Neutrophil (primary cell): ENCODE data around the gene AVPI1.
A peak's percentile ranks its signal among the peaks of the same experiment; 100 is the strongest.

Experiments used
- H3K27ac ChIP-seq: fragments of 200-600 bp; sonication (generic); 2 replicates; pipeline ENCODE4 v1.5.1; 2016; ENCODE audit warnings: mild to moderate bottlenecking, moderate library complexity
- H3K27me3 ChIP-seq: fragments of 200-600 bp; sonication (generic); 2 replicates; pipeline ENCODE4 v1.6.0; 2016; ENCODE audit warnings: mild to moderate bottlenecking
- H3K36me3 ChIP-seq: fragments of 200-600 bp; sonication (generic); 2 replicates; pipeline ENCODE4 v1.5.1; 2017
- H3K4me1 ChIP-seq, 2 experiments: fragments of 200-600 bp in 1 of 2; sonication (generic) in 1 of 2; 1 replicate in 1 of 2; 2 replicates in 1 of 2; pipeline versions ENCODE4 v1.5.1 to v1.6.1; 2013 to 2016; ENCODE audit warnings: low read depth in 1 of 2, low read length in 1 of 2, mild to moderate bottlenecking in 1 of 2, moderate library complexity in 1 of 2; ENCODE audit not compliant: control insufficient read depth in 1 of 2, insufficient read depth in 1 of 2
- H3K4me3 ChIP-seq, 2 experiments: fragments of 200-600 bp in 1 of 2; sonication (generic) in 1 of 2; 1 replicate in 1 of 2; 2 replicates in 1 of 2; pipeline ENCODE4 v1.5.1; 2013 to 2016; ENCODE audit warnings: low read depth in 1 of 2, low read length in 1 of 2, mild to moderate bottlenecking in 1 of 2, moderate library complexity in 1 of 2
- H3K9me3 ChIP-seq: fragments of 200-600 bp; sonication (generic); 2 replicates; pipeline ENCODE4 v1.5.1; 2016
- TF ChIP-seq, protein P1 (sequence below): fragments of 200-600 bp; sonication (generic); IDR thresholded peaks from 2 replicates; pipeline ENCODE4 v1.5.1; 2016; ENCODE audit warnings: antibody characterized with exemption

AVPI1 gene

DNA sequence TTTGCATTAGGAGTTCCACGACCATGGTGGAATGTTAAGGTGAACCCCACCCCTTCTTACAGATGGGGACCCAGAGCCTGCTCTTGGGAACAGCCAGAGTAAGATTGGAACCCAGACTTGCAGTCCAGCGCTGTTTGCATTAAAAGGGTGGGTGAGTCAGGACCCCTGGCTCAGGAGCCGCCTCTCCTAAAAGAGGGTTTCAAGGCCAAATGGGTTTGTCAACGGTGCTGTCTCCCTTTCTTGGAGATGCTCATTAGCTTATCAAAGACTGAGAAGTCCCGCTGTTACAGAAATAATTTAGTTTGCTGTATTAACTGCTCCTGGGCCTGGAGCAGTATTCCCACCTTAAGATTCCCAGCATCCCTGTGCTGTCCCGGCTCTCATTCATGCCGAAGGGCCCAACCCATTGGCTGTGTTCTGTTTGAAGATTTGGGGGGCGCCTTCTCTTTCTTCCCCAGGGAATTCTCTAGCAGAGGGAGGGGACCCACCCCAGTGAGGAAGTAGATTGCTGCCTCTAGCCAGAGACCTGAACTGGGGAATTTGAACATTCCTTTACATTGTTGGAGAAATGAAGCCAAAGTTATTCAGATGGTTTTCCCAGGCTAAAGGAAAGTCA is 28.3 kb upstream of the AVPI1 start:
- TF ChIP-seq, protein P1, sequence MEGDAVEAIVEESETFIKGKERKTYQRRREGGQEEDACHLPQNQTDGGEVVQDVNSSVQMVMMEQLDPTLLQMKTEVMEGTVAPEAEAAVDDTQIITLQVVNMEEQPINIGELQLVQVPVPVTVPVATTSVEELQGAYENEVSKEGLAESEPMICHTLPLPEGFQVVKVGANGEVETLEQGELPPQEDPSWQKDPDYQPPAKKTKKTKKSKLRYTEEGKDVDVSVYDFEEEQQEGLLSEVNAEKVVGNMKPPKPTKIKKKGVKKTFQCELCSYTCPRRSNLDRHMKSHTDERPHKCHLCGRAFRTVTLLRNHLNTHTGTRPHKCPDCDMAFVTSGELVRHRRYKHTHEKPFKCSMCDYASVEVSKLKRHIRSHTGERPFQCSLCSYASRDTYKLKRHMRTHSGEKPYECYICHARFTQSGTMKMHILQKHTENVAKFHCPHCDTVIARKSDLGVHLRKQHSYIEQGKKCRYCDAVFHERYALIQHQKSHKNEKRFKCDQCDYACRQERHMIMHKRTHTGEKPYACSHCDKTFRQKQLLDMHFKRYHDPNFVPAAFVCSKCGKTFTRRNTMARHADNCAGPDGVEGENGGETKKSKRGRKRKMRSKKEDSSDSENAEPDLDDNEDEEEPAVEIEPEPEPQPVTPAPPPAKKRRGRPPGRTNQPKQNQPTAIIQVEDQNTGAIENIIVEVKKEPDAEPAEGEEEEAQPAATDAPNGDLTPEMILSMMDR = no peak
- Histone ChIP-seq H3K27me3 (peaks cover 28% of the 10 kb centered on the region), H3K9me3 (no peaks in the 10 kb centered on the region), H3K4me1 (peaks cover 30 to 42% of the 10 kb centered on the region in 2 experiments), H3K4me3 (no peak overlapping the region), H3K36me3 (no peaks in the 10 kb centered on the region), H3K27ac (no peak overlapping the region)

DNA sequence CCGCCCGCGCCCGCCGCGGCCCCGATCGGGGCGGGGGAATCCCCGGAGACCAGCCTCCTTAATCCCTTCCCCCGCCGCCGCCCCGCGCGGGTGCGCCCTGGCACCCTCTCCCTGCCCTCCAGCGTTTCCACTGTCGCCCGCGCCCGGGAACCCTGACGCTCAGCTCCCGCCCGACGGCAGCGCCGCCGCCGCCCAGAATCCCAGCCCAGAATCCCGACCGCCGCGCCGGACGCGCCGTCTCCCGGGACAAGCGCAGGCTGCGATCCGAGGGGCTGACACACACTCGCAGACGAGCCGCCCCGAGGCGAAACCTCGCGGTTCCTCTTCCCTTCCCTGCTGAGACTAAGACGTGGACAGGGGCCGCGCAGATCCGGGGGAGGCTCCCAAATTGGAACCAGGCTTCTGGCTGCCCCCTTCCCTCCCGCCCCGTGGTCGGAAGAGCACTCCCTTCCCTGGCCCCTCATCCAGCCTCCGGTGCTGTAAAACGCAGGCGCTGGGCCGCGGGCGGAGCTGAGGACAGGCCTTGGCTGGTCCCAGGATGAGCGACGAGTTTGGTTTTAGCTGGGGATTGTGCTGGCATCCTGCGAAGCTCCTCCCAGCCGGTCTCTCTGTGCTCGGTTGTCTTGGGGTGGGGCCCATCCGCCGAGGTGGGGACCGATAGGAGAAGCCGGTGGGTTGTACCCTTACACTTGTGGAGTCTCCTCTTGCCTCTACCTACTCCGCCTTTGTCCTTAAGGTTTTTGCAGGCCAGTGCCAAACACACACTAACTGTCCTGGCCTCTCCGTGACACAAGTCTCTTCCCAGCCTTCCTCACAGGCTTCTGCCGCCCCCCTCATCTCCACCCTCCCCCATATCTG is 27.6 kb upstream of the AVPI1 start:
- no peak overlapping the region for H3K27ac ChIP-seq
- peak overlapping the region; percentile 63 to 69 for H3K4me3 ChIP-seq
- TF ChIP-seq, protein P1 = no peak
- no peaks in the 10 kb centered on the region for H3K9me3 ChIP-seq
- H3K27me3 ChIP-seq = peaks cover 28% of the 10 kb centered on the region
- peaks cover 30 to 41% of the 10 kb centered on the region in 2 experiments for H3K4me1 ChIP-seq
- no peaks in the 10 kb centered on the region for H3K36me3 ChIP-seq

DNA sequence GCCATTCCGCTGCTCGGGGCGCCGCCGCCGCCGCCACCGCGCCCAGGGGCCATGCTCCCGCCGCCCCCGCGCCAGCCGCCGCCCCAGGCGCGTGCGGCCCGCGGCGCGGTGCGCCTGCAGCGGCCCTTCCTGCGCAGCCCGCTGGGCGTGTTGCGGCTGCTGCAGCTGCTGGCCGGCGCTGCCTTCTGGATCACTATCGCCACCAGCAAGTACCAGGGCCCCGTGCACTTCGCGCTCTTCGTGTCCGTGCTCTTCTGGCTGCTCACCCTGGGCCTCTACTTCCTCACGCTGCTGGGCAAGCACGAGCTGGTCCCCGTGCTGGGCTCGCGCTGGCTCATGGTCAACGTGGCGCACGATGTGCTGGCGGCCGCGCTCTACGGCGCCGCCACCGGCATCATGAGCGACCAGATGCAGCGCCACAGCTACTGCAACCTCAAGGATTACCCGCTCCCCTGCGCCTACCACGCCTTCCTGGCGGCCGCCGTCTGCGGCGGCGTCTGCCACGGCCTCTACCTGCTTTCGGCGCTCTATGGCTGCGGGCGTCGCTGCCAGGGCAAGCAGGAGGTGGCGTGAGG is 26.9 kb upstream of the AVPI1 start:
- H3K36me3 ChIP-seq = no peaks in the 10 kb centered on the region
- peaks cover 28% of the 10 kb centered on the region for H3K27me3 ChIP-seq
- peak overlapping the region; percentile 63 to 69 for H3K4me3 ChIP-seq
- TF ChIP-seq, protein P1 = no peak
- H3K4me1 ChIP-seq = peaks cover 30 to 34% of the 10 kb centered on the region in 2 experiments
- no peaks in the 10 kb centered on the region for H3K9me3 ChIP-seq
- no peak overlapping the region for H3K27ac ChIP-seq

DNA sequence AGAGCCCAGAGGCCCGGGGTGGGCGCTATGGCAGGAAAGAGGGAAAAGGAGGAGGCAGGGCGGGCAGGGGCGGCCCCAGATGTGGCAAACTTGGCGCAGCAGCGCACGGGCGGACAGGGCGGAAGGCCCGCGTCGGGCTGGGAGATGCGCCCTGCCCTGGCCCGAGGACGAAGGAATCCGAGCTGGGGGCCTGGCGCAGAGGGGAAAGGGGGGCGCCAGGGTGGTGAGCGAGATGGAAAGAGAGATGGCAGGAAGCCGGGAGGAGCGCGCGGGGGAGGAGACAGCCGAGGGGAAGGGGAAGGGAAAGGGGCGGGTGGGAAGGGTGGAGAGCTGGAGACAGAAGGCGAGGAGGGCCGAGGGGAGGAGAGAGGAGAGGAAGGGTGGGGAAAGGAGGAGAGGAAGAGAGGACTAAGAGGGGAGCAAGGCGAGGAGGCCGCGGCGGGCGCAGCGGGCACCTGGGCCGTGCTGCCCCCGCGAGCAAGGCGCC is 26.3 kb upstream of the AVPI1 start, which contains the start of gene MARVELD1:
MARVELD1 (plus strand) TSS at position 392 of the 487 bp plus-strand sequence. CDS start 147 bp downstream, outside the sequence.
- TF ChIP-seq, protein P1 = no peak
- peaks cover 28% of the 10 kb centered on the region for H3K27me3 ChIP-seq
- no peaks in the 10 kb centered on the region for H3K9me3 ChIP-seq
- H3K4me1 ChIP-seq = peaks cover 28 to 30% of the 10 kb centered on the region in 2 experiments
- H3K27ac ChIP-seq = no peak within 1 kb of the TSS
- peak within 1 kb of the TSS; percentile 63 to 69 for H3K4me3 ChIP-seq
- H3K36me3 ChIP-seq = no peaks in the 10 kb centered on the region

DNA sequence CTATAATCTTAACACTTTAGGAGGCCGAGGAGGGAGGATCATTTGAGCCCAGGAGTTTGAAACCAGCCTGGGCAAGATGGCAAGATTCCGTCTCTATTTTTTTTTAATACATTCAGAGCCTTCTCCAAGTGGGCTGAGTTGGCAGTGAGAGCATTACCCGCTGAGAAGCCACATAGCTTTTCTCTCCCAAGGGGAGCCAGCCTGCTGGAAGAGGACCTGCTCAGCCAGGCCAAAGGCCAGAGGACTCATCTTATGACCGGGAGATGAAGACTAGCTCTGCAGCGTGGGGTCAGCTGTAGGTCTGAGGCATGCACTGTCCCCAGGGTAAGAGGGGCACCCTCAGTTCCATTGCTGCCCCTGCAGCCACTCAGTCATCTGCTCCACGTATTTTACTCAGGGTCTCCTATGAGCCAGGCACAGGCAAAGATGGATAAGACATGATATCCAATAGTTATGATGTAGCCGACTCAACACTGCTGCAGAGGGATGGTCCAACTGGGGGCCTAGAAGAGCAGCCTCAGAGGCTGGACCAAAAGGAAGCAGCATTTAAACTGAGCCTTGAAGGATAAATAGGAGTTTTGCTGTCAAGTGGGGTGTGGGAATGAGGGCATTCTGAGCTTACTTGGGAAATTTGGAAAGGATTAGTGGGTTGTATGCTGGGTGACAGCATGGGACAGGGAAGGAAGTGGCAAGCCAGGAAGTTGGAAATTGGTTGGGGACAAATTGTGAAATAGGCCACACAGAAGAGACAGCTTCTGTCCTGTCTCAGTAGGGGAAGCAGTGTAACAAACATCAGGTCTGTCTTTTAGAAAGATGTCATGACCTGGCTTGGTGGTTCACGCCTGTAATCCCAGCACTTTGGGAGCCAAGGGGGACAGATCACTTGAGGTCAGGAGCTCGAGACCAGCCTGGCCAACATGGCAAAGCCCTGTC is 24.9 kb upstream of the AVPI1 start:
- H3K36me3 ChIP-seq = no peaks in the 10 kb centered on the region

More for the DNA sequence above, 24.9 kb upstream of the AVPI1 start:
- Histone ChIP-seq H3K27ac (no peak overlapping the region), H3K9me3 (no peaks in the 10 kb centered on the region), H3K4me1 (peaks cover 24 to 30% of the 10 kb centered on the region in 2 experiments), H3K27me3 (peaks cover 28% of the 10 kb centered on the region), H3K4me3 (no peak overlapping the region)
- TF ChIP-seq, protein P1 = no peak
